Gastrocnemius medialis (tissue), 4 donors: ENCODE results near the gene ERGIC3.

Experiments
- POLR2A ChIP-seq, 2 donors: fragments of 450-650 bp; IDR thresholded peaks; one replicate each; pipeline ENCODE4 v1.6.1; 2017; ENCODE audit warnings: antibody characterized with exemption in 2 of 2, mild to moderate bottlenecking in 2 of 2, moderate library complexity in 2 of 2
- TF ChIP-seq, protein P1 (sequence below), 5 experiments: fragments of 450-650 bp in 3 of 5; fragments of 200-600 bp in 2 of 5; sonication (generic) in 2 of 5; IDR thresholded peaks in 4 of 5; conservative IDR thresholded peaks in 1 of 5; 1 replicate in 4 of 5; 2 replicates in 1 of 5; pipeline ENCODE4 v1.5.1; 2016 to 2019; ENCODE audit warnings: antibody characterized with exemption in 5 of 5, mild to moderate bottlenecking in 3 of 5, moderate library complexity in 3 of 5

- TF ChIP-seq, protein P1, sequence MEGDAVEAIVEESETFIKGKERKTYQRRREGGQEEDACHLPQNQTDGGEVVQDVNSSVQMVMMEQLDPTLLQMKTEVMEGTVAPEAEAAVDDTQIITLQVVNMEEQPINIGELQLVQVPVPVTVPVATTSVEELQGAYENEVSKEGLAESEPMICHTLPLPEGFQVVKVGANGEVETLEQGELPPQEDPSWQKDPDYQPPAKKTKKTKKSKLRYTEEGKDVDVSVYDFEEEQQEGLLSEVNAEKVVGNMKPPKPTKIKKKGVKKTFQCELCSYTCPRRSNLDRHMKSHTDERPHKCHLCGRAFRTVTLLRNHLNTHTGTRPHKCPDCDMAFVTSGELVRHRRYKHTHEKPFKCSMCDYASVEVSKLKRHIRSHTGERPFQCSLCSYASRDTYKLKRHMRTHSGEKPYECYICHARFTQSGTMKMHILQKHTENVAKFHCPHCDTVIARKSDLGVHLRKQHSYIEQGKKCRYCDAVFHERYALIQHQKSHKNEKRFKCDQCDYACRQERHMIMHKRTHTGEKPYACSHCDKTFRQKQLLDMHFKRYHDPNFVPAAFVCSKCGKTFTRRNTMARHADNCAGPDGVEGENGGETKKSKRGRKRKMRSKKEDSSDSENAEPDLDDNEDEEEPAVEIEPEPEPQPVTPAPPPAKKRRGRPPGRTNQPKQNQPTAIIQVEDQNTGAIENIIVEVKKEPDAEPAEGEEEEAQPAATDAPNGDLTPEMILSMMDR (IDR thresholded peaks at IDR 0.05 in 4 of 5, conservative IDR thresholded peaks at IDR 0.05 in 1 of 5) = no peak
- TF ChIP-seq POLR2A (IDR thresholded peaks at IDR 0.05) = no peak
Measured at GRCh38 chr20:35561671-35562070, 19.8 kb downstream of the ERGIC3 start.
